CD1c-positive myeloid dendritic cell (primary cell): ENCODE data around the gene COX7A1.
A peak's percentile ranks its signal among the peaks of the same experiment; 100 is the strongest.
"Not testable (repeated sequence)": the region's sequence is repeated elsewhere in the genome, so short reads cannot be mapped to it uniquely, and the experiment has no call there.

Source experiments
- DNase-seq: peaks from one replicate; pipeline ENCODE4 v3.0.0-alpha.2; 2016; ENCODE audit errors: extremely low spot score

COX7A1 gene

DNA sequence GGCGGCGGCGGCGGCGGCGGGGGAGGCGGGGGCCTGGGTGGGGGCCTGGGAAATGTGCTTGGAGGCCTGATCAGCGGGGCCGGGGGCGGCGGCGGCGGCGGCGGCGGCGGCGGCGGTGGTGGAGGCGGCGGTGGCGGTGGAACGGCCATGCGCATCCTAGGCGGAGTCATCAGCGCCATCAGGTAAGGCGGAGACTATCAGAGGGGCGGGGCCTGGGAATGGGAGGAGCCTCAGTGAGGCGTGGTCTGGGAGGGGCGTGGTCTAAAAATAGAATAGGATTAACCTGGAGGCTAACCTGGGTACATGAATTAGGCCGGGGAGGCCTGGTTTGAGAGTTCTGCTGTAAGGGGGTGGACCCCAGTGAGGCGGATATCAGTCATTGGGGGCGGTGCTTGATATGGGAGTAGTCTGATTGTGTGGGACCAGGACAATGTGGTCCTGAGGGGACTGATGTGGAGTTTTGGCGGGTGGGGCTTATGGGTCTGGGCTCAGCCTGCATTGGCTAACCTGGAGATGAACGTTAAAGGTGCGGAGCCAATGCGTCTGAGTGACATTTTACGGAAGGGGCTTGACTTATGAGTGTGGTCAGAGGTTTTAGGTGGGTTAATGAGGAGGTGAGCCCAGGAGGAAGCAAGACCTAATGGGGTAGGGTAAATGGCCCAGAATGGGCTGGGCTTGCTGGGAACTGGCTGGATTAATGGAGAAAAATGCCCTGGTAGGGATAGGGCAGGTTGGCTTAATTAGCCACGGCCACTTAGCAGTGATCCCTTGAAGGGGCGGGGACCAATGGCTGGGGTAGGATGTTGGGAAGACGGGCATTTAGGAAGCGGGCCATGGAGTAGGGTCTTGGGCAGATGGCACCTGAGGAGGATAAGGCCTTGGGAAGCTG lies 11.0 kb downstream of the COX7A1 start:
- peak; percentile 92 for DNase-seq

DNA sequence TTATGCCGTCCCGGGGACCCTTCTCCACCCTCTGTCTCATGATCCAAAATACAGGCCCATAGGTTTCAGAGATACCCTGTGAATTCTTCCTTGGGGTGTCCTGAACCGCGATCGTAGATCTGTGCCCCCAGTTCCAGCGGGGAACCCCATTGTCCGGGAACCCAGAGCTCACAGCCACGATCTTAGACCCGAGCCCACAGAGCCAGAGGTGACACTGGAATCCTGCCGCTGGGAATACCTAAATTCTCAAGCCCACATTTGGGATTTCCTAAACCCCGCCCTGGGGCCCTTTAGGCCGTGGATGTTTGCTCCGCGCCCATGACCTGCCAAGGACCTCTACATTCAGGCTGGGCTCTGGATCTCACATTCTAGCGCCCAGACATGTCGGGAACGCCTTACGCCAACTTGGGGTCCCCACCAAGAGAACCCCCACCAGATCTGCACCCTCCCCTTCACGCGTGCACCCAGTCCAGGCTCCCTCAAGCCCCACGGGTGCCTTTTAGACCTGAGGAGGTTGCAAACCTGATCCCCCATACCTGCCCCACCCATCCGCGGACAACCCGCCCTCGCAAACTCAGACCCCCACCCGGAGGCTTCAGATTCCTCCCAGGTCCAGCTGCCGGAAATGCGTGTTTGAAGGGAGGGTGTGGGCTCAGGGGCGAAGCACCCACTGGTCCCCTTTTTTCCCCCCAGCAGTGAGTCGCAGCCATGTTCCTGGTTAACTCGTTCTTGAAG lies 11.8 kb downstream of the COX7A1 start:
- DNase-seq: peak; percentile 20

DNA sequence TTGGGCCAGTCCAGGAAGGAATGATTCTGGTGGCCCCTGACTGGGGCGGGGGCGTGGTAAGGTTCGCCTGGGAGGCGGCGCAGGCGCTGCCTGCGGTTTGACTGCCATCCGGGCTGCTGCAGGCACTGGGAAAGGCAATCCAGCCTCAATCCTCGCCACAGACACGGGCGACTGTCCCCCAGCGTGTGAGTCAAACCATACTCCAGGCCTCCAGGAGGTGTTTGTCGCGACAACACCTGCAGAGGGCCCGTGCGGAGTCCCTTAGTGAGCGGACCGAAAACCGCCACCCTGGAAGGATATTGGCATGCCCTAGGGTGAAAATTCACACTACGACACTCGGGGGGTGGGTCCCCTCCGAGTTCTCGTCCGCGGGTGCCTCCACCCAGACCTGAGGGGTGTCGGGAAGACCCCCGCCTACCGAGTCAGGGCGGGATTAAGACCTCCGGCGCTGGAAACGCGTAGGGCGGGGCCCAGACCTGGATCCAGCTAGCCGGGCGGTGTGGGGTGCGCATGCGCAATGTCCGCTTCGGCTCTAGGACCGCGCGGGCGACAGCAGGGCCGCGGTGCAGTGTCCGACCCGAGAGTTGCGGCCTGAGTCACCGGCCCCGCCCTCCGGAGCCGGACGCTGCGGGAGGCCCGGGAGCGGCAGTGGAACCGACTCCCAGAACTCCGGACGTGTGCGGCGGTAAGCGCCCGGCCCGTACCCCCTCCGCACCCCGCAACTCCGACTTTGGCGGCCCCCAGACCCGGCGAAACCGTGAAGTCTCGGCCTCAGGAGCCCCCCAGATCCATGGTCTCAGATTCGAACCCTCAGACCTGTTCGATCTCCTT lies 12.6 kb downstream of the COX7A1 start, which contains the start of gene CAPNS1:
Gene CAPNS1 (plus strand): TSS at position 594 of the 831 bp plus-strand sequence. CDS start 946 bp downstream, outside the sequence.
- peak; percentile 97 for DNase-seq

DNA sequence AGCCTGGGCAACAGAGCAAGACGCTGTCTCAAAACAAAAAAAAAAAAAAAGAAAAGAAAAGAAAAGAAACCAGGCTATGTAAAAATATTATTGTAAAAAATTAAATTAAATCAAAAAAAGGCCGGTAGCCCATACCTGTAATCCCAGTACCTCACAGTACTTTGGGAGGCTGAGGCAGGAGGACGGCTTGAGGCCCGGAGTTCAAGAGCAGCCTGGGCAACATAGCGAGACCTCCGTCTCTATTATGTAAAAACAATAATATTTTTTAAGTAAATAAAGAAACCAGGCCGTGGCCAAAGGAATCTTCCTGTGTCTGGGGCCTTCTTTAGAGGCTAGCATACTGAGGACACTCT lies 13.2 kb downstream of the COX7A1 start:
- DNase-seq: no peak

DNA sequence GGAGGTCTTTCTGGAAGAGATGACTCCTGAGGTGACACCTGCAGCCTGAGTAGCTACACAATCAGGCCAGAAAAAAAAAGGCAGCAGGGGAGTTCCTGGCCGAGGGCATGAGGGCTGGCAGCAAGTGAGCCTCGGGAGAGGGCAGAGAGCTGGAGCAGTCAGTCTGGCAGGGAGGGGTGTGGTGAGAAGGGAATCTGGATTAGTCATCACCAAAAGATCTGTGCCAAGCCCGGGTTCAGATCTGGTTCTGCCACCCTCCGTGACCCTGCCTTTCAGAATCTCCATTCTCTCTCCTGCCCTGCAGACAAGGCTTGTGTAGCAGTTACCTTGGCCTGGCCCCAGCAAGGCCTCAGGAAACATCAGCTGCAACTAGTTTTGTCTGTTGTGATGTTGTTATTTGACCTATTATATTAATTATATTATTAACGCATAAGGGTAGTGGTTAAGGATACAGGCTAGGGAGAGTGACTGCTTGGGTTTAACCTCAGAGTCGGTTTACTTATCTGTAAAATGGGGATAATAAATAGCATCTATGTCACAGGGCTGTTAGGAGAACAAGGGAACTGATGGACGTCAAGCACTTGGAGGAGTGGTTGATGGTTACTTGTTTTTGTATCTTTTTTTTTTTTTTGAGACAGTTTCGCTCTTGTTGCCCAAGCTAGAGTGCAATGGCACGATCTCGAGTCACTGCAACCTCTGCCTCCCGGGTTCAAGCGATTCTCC lies 15.1 kb downstream of the COX7A1 start:
- no peak for DNase-seq

DNA sequence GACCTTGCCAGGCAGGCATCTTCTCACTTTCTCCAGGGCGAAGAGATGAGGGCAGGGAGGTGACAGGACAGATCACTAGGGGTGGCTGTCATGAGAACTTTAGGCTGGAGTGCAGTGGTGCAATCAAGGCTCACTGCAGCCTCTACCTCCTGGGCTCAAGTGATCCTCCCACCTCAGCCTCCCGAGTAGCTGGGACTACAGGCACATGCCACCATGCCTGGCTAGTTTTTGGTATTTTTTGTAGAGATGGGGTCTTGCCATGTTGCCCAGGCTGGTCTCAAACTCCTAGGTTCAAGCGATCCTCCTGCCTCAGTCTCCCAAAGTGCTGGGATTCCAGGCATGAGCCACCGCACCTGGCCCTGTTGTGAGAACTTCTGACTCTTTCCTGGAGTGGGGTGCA lies 17.4 kb downstream of the COX7A1 start:
- not testable (repeated sequence) for DNase-seq

DNA sequence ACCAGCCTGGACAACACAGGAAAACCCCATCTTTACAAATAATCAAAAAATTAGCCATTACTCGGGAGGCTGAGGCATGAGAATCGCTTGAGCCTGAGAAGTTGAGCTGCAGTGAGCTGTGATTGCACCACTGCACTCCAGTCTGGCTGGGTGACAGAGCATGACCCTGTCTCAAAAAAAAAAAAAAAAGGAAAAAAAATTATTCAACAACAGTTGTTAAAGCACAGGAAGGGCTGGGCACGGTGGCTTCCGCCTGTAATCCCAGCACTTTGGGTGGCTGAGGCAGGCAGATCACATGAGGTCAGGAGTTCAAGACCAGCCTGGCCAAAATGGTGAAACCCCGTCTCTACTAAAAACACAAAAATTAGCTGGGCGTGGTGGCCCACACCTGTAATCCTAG lies 21.0 kb downstream of the COX7A1 start:
- not testable (repeated sequence) for DNase-seq

DNA sequence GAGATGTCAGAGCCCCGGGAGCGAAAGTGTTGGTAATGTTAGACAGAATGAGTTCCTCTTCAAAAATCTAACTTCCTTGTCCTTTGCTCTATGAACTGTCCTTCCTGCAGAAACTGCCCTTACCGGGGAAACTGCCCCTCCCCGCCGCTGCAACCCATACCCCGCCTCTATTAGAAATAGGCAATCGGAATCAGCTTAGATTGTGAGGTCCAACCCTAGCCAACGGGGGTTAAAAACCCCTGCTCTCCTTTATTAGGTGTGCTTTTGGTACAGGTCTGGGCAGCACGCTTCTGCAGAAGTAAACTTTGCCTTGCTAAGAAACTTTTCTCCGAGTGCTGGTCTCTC lies 23.9 kb downstream of the COX7A1 start:
- DNase-seq: peak; percentile 61

DNA sequence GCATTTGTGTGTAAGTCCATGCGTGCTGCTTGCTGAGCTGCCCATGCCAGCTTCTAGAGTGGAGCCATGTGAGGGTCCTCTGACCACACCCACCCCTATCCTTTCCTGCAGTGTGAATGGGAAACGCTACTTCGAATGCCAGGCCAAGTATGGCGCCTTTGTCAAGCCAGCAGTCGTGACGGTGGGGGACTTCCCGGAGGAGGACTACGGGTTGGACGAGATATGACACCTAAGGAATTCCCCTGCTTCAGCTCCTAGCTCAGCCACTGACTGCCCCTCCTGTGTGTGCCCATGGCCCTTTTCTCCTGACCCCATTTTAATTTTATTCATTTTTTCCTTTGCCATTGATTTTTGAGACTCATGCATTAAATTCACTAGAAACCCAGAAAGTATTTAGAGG lies 26.7 kb downstream of the COX7A1 start:
- no peak for DNase-seq

DNA sequence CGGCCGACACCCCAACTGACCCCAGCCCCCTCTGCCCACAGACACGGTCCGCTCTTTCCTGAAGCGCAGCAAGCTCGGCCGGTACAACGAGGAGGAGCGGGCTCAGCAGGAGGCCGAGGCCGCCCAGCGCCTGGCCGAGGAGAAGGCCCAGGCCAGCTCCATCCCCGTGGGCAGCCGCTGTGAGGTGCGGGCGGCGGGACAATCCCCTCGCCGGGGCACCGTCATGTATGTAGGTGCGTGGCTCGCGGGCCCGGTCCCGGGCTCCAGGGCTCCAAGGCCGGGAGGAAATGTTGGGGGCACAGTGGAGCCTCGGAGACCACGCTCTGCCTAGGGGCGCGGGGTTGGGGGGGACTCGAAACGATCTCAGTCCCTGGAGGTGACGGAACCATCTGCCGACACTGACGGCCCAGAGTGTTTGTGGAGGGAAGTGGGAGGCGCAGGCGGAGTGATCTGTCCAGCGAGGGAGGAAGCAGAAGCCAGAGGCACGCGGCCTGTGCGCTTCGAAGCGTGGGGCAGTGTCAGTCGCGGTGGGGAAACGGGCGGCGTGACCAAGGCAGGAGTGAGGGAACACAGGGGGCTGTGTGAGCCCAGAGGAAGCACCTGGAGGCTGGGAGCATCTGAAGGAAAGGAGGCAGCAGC lies 30.6 kb downstream of the COX7A1 start:
- DNase-seq: no peak

DNA sequence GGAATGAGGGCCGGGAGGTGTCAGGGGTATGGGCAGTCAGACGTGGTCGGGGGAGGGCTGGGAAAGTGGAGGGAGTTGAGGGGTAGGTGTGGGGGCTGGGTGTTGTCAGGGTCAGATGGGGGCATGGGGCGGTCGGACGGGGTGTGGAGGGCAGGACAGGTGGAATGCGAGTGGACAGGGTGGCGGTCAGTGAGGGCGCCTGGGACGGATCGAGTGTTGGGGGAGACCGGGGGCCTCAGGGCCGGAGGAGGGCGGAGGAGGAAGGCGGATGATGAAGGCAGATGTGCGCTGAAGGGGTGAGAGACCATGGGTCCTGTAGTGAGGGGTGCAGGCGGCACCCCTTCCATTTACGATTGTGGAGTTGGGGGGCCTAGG lies 31.3 kb downstream of the COX7A1 start:
- DNase-seq: no peak

DNA sequence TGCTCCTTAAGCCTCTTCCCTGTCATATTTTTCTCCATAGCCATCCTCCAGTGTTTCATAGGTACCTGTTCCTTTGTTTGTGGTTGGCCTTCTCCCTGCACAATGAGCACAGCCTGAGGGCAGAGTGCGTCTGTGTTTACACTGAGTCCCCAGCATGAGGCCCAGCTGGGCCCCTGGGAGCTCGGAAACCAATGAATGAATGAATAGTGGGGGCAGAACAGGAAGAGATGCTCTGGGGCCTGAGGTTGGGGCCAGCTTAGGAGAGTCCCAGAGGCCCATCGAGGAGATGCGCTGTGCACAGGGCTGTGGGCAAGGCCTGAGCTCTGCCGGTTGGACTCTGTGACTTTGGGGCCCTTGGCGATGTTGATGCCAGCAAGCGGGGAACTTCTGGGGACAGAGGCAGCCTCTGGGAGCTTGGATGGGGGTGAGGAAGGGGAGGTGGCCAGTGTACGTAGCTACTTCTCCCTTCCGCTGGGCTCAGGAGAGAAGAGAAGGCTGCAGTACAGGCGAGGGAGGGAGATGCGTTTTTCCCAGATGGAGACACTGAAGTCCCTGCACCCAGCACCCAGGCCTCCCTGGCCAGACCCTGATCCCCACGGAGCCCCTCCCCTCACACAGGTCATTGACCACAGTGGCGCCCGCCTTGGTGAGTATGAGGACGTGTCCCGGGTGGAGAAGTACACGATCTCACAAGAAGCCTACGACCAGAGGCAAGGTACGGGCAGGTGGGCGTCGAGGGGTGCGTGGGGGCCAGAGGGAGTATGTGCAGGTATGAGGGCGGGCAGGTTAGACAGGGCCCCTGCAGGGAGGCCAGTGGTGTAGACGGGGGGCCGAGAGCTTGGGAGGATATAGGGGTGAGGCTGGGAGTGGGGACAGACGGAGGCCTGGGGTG lies 31.9 kb downstream of the COX7A1 start:
- no peak for DNase-seq

DNA sequence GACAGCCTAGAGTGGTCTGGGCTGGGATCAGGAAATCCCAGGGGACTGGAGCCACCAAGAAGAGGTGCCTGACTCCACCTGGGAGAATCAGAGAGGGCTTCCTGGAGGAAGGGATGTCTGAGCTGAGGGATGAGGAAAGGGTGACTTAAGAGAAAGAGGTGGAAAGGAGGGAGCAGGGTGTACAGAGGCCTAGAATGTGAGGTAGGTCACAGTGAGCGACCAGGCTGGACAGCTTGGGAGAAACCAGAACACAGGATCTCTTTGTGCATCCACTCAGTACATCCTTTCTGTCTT lies 36.0 kb downstream of the COX7A1 start:
- no peak for DNase-seq

DNA sequence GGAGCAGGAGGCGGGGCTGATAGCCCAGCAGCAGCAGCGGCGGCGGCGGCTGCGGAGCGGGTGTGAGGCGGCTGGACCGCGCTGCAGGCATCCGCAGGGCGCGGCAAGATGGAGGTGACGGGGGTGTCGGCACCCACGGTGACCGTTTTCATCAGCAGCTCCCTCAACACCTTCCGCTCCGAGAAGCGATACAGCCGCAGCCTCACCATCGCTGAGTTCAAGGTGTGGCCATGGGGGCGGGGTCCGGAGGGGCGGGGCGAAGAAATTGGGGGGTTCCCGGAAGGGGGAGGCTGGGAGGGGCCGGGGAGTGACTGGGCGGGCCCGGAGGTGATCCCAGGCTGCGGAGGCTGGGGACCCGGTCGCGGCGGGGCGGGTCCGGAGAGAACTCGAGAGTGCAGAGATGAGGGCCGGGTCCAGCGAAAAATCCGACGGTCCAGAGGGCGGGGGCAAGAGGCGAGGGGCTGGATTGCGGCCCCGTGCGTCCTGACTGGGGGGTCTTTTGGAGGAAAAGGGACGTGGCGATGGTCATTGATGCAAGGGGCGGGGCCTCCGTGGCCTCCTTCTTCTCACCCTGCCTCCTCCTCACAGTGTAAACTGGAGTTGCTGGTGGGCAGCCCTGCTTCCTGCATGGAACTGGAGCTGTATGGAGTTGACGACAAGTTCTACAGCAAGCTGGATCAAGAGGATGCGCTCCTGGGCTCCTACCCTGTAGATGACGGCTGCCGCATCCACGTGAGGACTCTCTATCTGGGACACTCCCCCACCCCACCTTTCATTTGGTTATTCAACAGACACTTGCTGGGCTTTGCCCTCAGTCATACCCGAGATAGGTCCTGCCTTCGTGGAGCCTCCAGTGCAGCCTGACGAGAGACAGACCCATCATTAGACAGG lies 36.5 kb downstream of the COX7A1 start, which contains the start of gene TBCB:
Gene TBCB (plus strand): TSS at position 16 of the 891 bp plus-strand sequence. CDS start 93 bp downstream, at position 109.
- DNase-seq: no peak

DNA sequence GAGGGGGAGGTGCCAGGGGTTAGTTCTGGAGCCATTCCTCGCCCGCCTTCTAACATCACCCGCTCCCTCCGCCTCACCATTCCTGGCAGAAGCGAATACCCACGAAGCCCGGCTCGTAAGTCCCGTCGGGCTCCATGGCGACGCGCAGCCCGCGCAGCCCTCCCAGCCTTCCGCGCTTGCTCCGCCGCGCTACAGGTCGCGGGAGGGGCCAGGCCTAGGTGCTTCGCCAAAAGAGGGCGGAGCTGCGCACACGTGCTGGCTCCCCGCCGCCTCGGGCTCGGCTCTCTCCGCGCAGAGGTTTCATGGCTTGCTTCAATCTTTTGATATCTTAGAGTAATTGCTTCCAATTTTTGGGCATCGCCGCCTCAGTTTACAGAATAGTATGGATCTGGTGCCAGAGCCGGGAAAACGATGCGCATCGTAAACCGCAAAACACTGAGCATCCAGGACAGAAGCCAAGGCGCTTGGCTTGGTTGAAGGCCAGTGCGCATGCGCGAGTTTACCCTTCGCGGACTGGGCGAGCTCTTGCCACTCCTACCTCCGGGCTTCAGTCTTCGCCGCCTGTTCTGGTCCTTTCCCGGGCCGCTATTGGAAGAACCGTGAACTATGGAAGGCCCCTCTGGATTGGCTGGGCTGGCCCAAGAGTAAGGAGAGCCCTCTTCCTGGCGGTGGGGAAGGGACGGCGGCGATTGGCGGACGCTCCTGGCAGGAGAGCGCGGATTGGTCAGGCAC lies 37.4 kb downstream of the COX7A1 start, which contains the start of gene POLR2I:
Gene POLR2I (minus strand): TSS at position 155 of the 732 bp plus-strand sequence. CDS start 19 bp downstream, at position 136.
- DNase-seq: peak; percentile 99

DNA sequence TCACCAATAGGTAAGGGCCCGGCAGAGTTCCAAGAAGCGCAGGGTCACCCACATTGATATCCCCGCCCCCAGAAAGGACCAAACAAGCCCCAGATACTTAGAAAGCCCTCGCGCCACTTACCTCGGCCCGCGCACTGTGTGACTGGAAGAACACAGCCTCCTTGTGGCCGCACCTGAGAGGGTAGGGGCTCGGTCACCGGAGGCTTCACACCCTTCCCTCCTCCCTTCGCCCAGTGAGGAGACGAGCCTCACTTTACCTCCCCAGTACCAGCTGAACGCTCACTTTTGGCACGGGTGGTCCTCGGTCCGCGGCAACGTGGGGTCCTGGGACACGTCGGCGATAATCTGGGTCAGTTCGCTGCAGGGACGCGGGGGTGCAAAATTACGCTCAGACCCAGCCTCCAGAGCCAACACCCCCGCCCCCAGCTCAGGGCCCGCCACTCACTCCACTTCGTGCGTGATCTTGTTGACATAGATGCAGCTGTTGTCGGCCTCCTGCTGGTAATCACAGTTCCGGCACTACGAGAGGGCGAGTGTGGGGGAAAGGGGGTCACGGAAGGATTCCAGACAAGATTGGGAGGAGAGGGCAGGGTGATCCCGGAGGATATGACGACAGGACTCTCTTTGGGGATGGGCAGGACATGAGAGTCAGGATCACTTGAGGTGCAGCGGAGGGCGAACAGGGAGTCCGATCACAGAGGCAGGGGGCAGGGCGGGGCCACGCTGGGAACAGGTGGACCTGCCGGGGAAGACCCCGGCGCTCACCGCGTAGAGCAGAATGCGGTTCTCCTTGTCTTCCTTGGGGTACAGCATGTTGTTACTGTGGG lies 38.1 kb downstream of the COX7A1 start:
- DNase-seq: no peak

DNA sequence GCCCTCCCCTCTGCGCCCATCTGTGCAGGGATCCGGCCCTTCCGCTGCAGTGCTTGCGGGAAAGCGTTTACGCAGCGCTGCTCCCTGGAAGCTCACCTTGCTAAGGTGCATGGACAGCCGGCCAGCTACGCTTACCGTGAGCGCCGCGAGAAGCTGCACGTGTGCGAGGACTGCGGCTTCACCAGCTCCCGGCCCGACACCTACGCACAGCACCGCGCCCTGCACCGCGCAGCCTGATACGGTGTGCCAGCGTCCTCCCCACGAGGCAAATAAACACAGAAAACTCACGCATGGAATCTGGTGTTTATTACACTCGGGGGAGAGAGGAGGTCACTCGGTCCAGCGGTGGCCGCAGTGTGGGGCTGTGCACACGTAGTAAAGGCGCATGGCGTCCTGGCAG lies 38.8 kb downstream of the COX7A1 start:
- no peak for DNase-seq
